ENCODE measurements around the gene MPI. TPM values are rescaled to one million over a fixed set of nuclear protein-coding genes. Genes with fewer than 3 reads are reported as not detected.

Gene MPI
- total RNA-seq, 1 donor from 2014 or later, result 25.9 TPM

- H3K79me2 ChIP-seq (ENCODE audit: insufficient read depth, low read length), result no peaks in the 10 kb centered on the region
- H2AFZ ChIP-seq (ENCODE audit: low read depth, low read length), result no peak overlapping the region
- peak overlapping the region; percentile 23 for H3K27ac Mint-ChIP-seq (ENCODE audit: unreplicated experiment)
- TF ChIP-seq EZH2 (IDR thresholded peaks at IDR 0.05; ENCODE audit: insufficient read depth, low read length) (no peak), CTCF (IDR thresholded peaks at IDR 0.05; ENCODE audit: insufficient read depth, low read depth, low read length) (no peak)
- peaks cover 12% of the 10 kb centered on the region for H4K20me1 ChIP-seq (ENCODE audit: insufficient read depth, low read length)
- peaks cover 12% of the 10 kb centered on the region for H3K4me1 ChIP-seq (ENCODE audit: insufficient read depth, low read length)
- peak overlapping the region; percentile 78 for H3K9ac ChIP-seq (ENCODE audit: low read length)
- DNase-seq (ENCODE audit: low read depth) (no peak), FAIRE-seq (no peak)
- no peaks in the 10 kb centered on the region for H3K4me1 Mint-ChIP-seq (ENCODE audit: low read depth, unreplicated experiment)
- no peaks in the 10 kb centered on the region for H3K9me3 ChIP-seq (ENCODE audit: insufficient read depth, low read depth, low read length)
- no peaks in the 10 kb centered on the region for H3K27me3 Mint-ChIP-seq (ENCODE audit: low read depth, unreplicated experiment)
- peaks cover 2% of the 10 kb centered on the region for H3K9me3 Mint-ChIP-seq (ENCODE audit: unreplicated experiment)
- peak overlapping the region; percentile 91 for H3K4me3 Mint-ChIP-seq (ENCODE audit: unreplicated experiment)
- H3K36me3 ChIP-seq (ENCODE audit: insufficient read depth, low read length), result no peaks in the 10 kb centered on the region
- H3K27ac ChIP-seq (ENCODE audit: low read depth, low read length), result no peak overlapping the region
- H3K36me3 Mint-ChIP-seq (ENCODE audit: low read depth, unreplicated experiment), result peaks cover 8% of the 10 kb centered on the region
- no peaks in the 10 kb centered on the region for H3K27me3 ChIP-seq (ENCODE audit: insufficient read depth, low read length)
- no peak overlapping the region for H3K4me3 ChIP-seq (ENCODE audit: insufficient read depth, low read depth, low read length)
- H3K4me2 ChIP-seq (ENCODE audit: low read length), result peak overlapping the region; percentile 96
Observed at GRCh38 chr15:74841891-74842373, 47.9 kb upstream of the MPI start.

- Histone ChIP-seq H2AFZ (ENCODE audit: low read depth, low read length) (peak within 1 kb of the TSS; percentile 83), H4K20me1 (ENCODE audit: insufficient read depth, low read length) (peaks cover 12% of the 10 kb centered on the region), H3K4me1 (ENCODE audit: insufficient read depth, low read length) (peaks cover 12% of the 10 kb centered on the region), H3K9me3 (ENCODE audit: insufficient read depth, low read depth, low read length) (no peaks in the 10 kb centered on the region), H3K4me3 (ENCODE audit: insufficient read depth, low read depth, low read length) (peak within 1 kb of the TSS; percentile 76), H3K27me3 (ENCODE audit: insufficient read depth, low read length) (no peaks in the 10 kb centered on the region), H3K4me2 (ENCODE audit: low read length) (peak within 1 kb of the TSS; percentile 96), H3K9ac (ENCODE audit: low read length) (peak within 1 kb of the TSS; percentile 78), H3K79me2 (ENCODE audit: insufficient read depth, low read length) (no peaks in the 10 kb centered on the region), H3K27ac (ENCODE audit: low read depth, low read length) (peak within 1 kb of the TSS; percentile 65), H3K36me3 (ENCODE audit: insufficient read depth, low read length) (no peaks in the 10 kb centered on the region)
- DNase-seq (ENCODE audit: low read depth), result peak; percentile 58
- Mint-ChIP-seq H3K9me3 (ENCODE audit: unreplicated experiment) (no peaks in the 10 kb centered on the region), H3K36me3 (ENCODE audit: low read depth, unreplicated experiment) (peaks cover 8% of the 10 kb centered on the region), H3K27me3 (ENCODE audit: low read depth, unreplicated experiment) (no peaks in the 10 kb centered on the region), H3K4me3 (ENCODE audit: unreplicated experiment) (peak within 1 kb of the TSS; percentile 91), H3K4me1 (ENCODE audit: low read depth, unreplicated experiment) (no peaks in the 10 kb centered on the region), H3K27ac (ENCODE audit: unreplicated experiment) (peak within 1 kb of the TSS; percentile 69)
- no peak for FAIRE-seq
- no peak for TF ChIP-seq EZH2 (IDR thresholded peaks at IDR 0.05; ENCODE audit: insufficient read depth, low read length)
- TF ChIP-seq CTCF (IDR thresholded peaks at IDR 0.05; ENCODE audit: insufficient read depth, low read depth, low read length), result peak; percentile 10
Observed at GRCh38 chr15:74842581-74843444, 47.0 kb upstream of the MPI start, which contains the start of gene ULK3. Gene ULK3, minus strand, starts transcription at chr15:74843156. Its CDS starts 51 bp downstream, at chr15:74843105.

Data from astrocyte (in vitro differentiated cells and primary cell).